SK-N-SH (cell line): ENCODE measurements around the gene LATS2. TPM values are rescaled to one million over a fixed set of nuclear protein-coding genes. Genes with fewer than 3 reads are reported as not detected.
A peak's percentile ranks its signal among the peaks of the same experiment; 100 is the strongest.

Source experiments
- CTCF ChIA-PET: fragments of 300-600, 350-600 bp; formaldehyde crosslinking; extraction: SDS; loops from one replicate; lab custom pipeline; 2021; lab: Yijun Ruan, JAX
- POLR2A ChIA-PET: fragments of 350-600 bp; sonication (Branson Sonifier 250); formaldehyde crosslinking; extraction: SDS; loops from one replicate; lab custom pipeline; 2020; ENCODE audit warnings: antibody characterized with exemption, inconsistent platforms; lab: Yijun Ruan, JAX
- DNase-seq: peaks from one replicate; pipeline ENCODE4 v3.0.0; 2012
- H2AFZ ChIP-seq: fragments of 200-600 bp; sonication (generic); 2 replicates; pipeline ENCODE4 v1.8.1; 2016; ENCODE audit warnings: antibody characterized with exemption, mild to moderate bottlenecking, low read depth
- H3F3A ChIP-seq: fragments of 200-600 bp; sonication (generic); replicated peaks from 2 replicates; pipeline ENCODE3; 2016; ENCODE audit warnings: antibody characterized with exemption, mild to moderate bottlenecking; ENCODE audit not compliant: insufficient read depth
- H3K27ac ChIP-seq, 2 experiments: fragments of 200-500 bp in 1 of 2; fragments of 200-600 bp in 1 of 2; sonication (Bioruptor generic) in 1 of 2; sonication (generic), shearing (Covaris generic) in 1 of 2; 2 replicates each; pipeline versions ENCODE4 v1.5.1 to v1.6.1; 2014 to 2016; ENCODE audit warnings: low read depth in 2 of 2, inconsistent platforms in 1 of 2, low read length in 1 of 2, mild to moderate bottlenecking in 1 of 2, mixed read lengths in 1 of 2
- H3K27me3 ChIP-seq: fragments of 200-600 bp; sonication (generic), shearing (Covaris generic); 2 replicates; pipeline ENCODE4 v1.6.1; 2016; ENCODE audit warnings: mixed run types; ENCODE audit not compliant: insufficient read depth
- H3K36me3 ChIP-seq, 2 experiments: fragments of 200-500 bp in 1 of 2; fragments of 200-600 bp in 1 of 2; sonication (Bioruptor generic) in 1 of 2; sonication (generic) in 1 of 2; replicated peaks in 1 of 2; 2 replicates each; pipeline versions ENCODE3 to v1.5.1; 2014 to 2016; ENCODE audit warnings: low read length in 1 of 2, mild to moderate bottlenecking in 1 of 2; ENCODE audit not compliant: insufficient read depth in 2 of 2, control insufficient read depth in 1 of 2
- H3K4me1 ChIP-seq, 2 experiments: fragments of 200-500 bp in 1 of 2; fragments of 200-600 bp in 1 of 2; sonication (Bioruptor generic) in 1 of 2; sonication (generic), shearing (Covaris generic) in 1 of 2; 2 replicates each; pipeline versions ENCODE4 v1.5.1 to v1.6.1; 2014 to 2016; ENCODE audit warnings: low read depth in 1 of 2, low read length in 1 of 2, mixed run types in 1 of 2; ENCODE audit not compliant: insufficient read depth in 2 of 2, control insufficient read depth in 1 of 2
- H3K4me2 ChIP-seq: fragments of 200-600 bp; sonication (generic), shearing (Covaris generic); 2 replicates; pipeline ENCODE4 v1.6.1; 2017; ENCODE audit warnings: mixed run types
- H3K4me3 ChIP-seq, 2 experiments: fragments of 200-500 bp in 1 of 2; fragments of 200-600 bp in 1 of 2; sonication (Bioruptor generic) in 1 of 2; sonication (generic), shearing (Covaris generic) in 1 of 2; 2 replicates each; pipeline versions ENCODE4 v1.5.1 to v1.8.1; 2014 to 2016; ENCODE audit warnings: low read depth in 2 of 2, inconsistent platforms in 1 of 2, low read length in 1 of 2, mild to moderate bottlenecking in 1 of 2, mixed read lengths in 1 of 2, moderate library complexity in 1 of 2
- H3K79me2 ChIP-seq: fragments of 200-600 bp; sonication (generic); 2 replicates; pipeline ENCODE4 v1.8.1; 2017; ENCODE audit warnings: mild to moderate bottlenecking; ENCODE audit not compliant: insufficient read depth
- H3K9ac ChIP-seq: fragments of 200-600 bp; sonication (generic); 2 replicates; pipeline ENCODE4 v1.6.1; 2017; ENCODE audit warnings: mixed run types
- H3K9me2 ChIP-seq: fragments of 200-600 bp; sonication (generic); 2 replicates; pipeline ENCODE4 v1.6.1; 2017; ENCODE audit warnings: mixed run types
- H3K9me3 ChIP-seq: fragments of 200-600 bp; sonication (generic); 2 replicates; pipeline ENCODE4 v1.6.1; 2017; ENCODE audit warnings: mixed run types, mild to moderate bottlenecking, moderate library complexity
- H4K20me1 ChIP-seq: fragments of 200-600 bp; sonication (generic); 2 replicates; pipeline ENCODE4 v1.6.1; 2017; ENCODE audit warnings: mild to moderate bottlenecking, mixed run types; ENCODE audit not compliant: insufficient read depth
- CHD2 ChIP-seq: fragments of 150-350 bp; IDR thresholded peaks from 2 replicates; pipeline ENCODE4 v1.6.1; 2018; ENCODE audit warnings: low read length; ENCODE audit not compliant: partially characterized antibody
- EZH2phosphoT487 ChIP-seq: fragments of 200-600 bp; sonication (generic); IDR thresholded peaks from 2 replicates; pipeline ENCODE4 v1.6.1; 2017; ENCODE audit warnings: low read depth, mixed run types, mild to moderate bottlenecking, antibody characterized with exemption, moderate library complexity, borderline replicate concordance
- FOXM1 ChIP-seq: IDR thresholded peaks from 2 replicates; pipeline ENCODE4 v1.4.0; 2012; ENCODE audit warnings: low read depth, mild to moderate bottlenecking
- JUND ChIP-seq: IDR thresholded peaks from 2 replicates; pipeline ENCODE4 v1.4.0; 2012
- MEF2A ChIP-seq: IDR thresholded peaks from 2 replicates; pipeline ENCODE4 v1.4.0; 2012; ENCODE audit warnings: low read depth, borderline replicate concordance
- NRF1 ChIP-seq: IDR thresholded peaks from 2 replicates; pipeline ENCODE4 v1.6.1; 2012; ENCODE audit warnings: low read depth, mild to moderate bottlenecking, low read length
- RAD21 ChIP-seq: IDR thresholded peaks from 2 replicates; pipeline ENCODE4 v1.6.1; 2012; ENCODE audit warnings: mild to moderate bottlenecking, low read length
- RCOR1 ChIP-seq: fragments of 150-350 bp; IDR thresholded peaks from 2 replicates; pipeline ENCODE4 v1.6.1; 2017; ENCODE audit warnings: antibody characterized with exemption, low read length
- RFX5 ChIP-seq: IDR thresholded peaks from 2 replicates; pipeline ENCODE4 v1.6.1; 2012; ENCODE audit warnings: mild to moderate bottlenecking, improper control_type of control experiment, low read length
- RXRA ChIP-seq: IDR thresholded peaks from 2 replicates; pipeline ENCODE4 v1.4.0; 2012; ENCODE audit warnings: low read depth, mild to moderate bottlenecking, borderline replicate concordance
- SIN3A ChIP-seq: IDR thresholded peaks from 2 replicates; pipeline ENCODE4 v1.6.1; 2012; ENCODE audit warnings: low read depth, mild to moderate bottlenecking, low read length, moderate library complexity, borderline replicate concordance
- SMC3 ChIP-seq: IDR thresholded peaks from 2 replicates; pipeline ENCODE4 v1.6.1; 2012; ENCODE audit warnings: low read depth, low read length, improper control_type of control experiment
- TCF12 ChIP-seq: IDR thresholded peaks from 2 replicates; pipeline ENCODE4 v1.4.0; 2012
- WGBS: methylation state at CpG from one replicate; pipeline ENCODE4 v1.1.6; 2017; ENCODE audit warnings: low lambda C conversion rate; 5-methylcytosine and 5-hydroxymethylcytosine counted together
- polyA plus RNA-seq, 3 experiments: library from polyadenylated mRNA; depleted of rRNA; stranded (reverse); fragments of >200 nt; gene quantifications; 2 replicates each; pipeline ENCODE4 v1.2.3, GENCODE V29; 2012
- TF ChIP-seq, protein P1 (sequence below): IDR thresholded peaks from 2 replicates; pipeline ENCODE4 v1.4.0; 2012; ENCODE audit warnings: low read depth, borderline replicate concordance
- TF ChIP-seq, protein P2 (sequence below): IDR thresholded peaks from 2 replicates; pipeline ENCODE4 v1.4.0; 2012; ENCODE audit warnings: low read depth, borderline replicate concordance

Gene LATS2
- polyA plus RNA-seq, 1 of the 3 experiments (the other 2 are of a cell fraction) = 19.6 TPM

DNA sequence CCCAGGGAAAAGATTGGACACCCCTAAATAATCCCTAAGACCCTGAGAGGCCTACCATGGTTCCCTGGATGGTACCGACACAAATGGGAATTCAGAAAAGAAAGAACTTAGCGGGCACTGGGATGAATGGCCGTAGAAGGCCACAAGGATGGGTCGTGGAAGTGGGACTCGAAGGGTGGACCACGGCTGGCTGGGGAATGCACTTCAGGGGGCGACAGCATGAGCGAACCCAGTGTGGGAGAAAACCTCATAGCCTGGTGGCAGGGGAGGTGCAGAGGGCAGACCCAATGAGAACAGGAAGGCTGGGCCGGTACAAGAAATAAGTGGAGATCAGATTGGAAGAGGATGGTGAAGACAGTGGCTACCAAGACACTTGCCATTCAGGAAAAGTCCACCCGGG, 28.7 kb downstream of the LATS2 start:
- no peak overlapping the region for H2AFZ ChIP-seq
- WGBS = 82% methylated on average over 10 of the region's 10 CpGs
- H4K20me1 ChIP-seq = peaks cover 62% of the 10 kb centered on the region
- peak overlapping the region in 1 of 2 experiments; percentile 64; a peak in 1 of 4 replicates for H3K27ac ChIP-seq
- ChIA-PET POLR2A (no interaction called here), CTCF (no interaction called here)
- no peaks in the 10 kb centered on the region for H3K9me2 ChIP-seq
- TF ChIP-seq FOXM1 = no peak
- no peak for TF ChIP-seq SIN3A
- TF ChIP-seq RFX5 = no peak
- no peak for TF ChIP-seq EZH2phosphoT487
- peaks cover 0 to 29% of the 10 kb centered on the region in 2 experiments; a peak in 3 of 4 replicates for H3K4me1 ChIP-seq
- no peak overlapping the region for H3K4me3 ChIP-seq
- DNase-seq = no peak
- no peaks in the 10 kb centered on the region for H3K27me3 ChIP-seq
- 0 out of 2 replicates have a peak overlapping the region, but pooled peaks have one; percentile 59 for H3K4me2 ChIP-seq
- H3K79me2 ChIP-seq = peaks cover 100% of the 10 kb centered on the region
- no peaks in the 10 kb centered on the region for H3K9me3 ChIP-seq
- H3K36me3 ChIP-seq = peaks cover 0 to 13% of the 10 kb centered on the region in 2 experiments
- no peak overlapping the region for H3K9ac ChIP-seq
- peaks cover 6% of the 10 kb centered on the region for H3F3A ChIP-seq

DNA sequence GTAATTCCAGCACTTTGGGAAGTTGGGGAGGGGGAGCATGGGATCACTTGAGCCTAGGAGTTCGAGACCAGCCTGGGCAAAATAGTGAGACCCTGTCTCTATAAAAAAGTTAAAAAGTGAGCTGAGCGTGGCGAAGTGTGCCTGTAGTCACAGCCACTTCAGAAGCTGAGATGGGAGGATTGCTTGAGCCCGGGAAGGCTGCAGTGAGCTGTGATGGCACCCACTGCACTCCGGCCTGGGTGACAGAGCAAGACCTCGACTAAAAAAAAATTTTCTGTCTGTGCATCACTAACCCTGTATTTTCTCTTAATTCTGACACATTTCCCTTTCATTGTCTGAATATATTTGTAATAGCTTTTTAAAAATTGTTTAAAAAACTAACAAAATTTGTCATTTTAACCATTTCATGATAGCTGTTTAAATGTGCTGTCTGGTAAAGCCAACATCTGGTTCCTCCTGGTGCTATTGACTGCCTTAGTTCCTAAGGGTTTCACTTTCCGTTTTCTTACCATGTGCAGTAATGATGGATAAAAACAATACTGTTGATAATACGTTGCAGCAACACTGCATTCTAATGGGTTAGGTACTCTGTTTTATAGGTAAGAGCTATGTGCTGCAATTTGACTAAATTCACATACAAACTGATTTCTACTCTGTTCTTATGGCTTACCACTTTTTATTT, 29.7 kb downstream of the LATS2 start:
- TF ChIP-seq RXRA (no peak), CHD2 (no peak), RCOR1 (no peak), SMC3 (no peak), MEF2A (no peak), JUND (no peak), RAD21 (no peak), TCF12 (no peak), NRF1 (no peak)
- TF ChIP-seq, protein P1, sequence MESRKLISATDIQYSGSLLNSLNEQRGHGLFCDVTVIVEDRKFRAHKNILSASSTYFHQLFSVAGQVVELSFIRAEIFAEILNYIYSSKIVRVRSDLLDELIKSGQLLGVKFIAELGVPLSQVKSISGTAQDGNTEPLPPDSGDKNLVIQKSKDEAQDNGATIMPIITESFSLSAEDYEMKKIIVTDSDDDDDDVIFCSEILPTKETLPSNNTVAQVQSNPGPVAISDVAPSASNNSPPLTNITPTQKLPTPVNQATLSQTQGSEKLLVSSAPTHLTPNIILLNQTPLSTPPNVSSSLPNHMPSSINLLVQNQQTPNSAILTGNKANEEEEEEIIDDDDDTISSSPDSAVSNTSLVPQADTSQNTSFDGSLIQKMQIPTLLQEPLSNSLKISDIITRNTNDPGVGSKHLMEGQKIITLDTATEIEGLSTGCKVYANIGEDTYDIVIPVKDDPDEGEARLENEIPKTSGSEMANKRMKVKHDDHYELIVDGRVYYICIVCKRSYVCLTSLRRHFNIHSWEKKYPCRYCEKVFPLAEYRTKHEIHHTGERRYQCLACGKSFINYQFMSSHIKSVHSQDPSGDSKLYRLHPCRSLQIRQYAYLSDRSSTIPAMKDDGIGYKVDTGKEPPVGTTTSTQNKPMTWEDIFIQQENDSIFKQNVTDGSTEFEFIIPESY = no peak
- TF ChIP-seq, protein P2, sequence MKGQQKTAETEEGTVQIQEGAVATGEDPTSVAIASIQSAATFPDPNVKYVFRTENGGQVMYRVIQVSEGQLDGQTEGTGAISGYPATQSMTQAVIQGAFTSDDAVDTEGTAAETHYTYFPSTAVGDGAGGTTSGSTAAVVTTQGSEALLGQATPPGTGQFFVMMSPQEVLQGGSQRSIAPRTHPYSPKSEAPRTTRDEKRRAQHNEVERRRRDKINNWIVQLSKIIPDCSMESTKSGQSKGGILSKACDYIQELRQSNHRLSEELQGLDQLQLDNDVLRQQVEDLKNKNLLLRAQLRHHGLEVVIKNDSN = no peak
- TF ChIP-seq, all 33 proteins: peak for 0
- peaks cover 0 to 10% of the 10 kb centered on the region in 2 experiments for H3K36me3 ChIP-seq
- H3K4me1 ChIP-seq = peaks cover 0 to 29% of the 10 kb centered on the region in 2 experiments; a peak in 3 of 4 replicates
- H3K4me3 ChIP-seq = no peak overlapping the region
- no peak overlapping the region for H2AFZ ChIP-seq
- no peaks in the 10 kb centered on the region for H3K27me3 ChIP-seq
- H3K27ac ChIP-seq = peak overlapping the region in 1 of 2 experiments; percentile 37; a peak in 2 of 4 replicates
- H3K9me3 ChIP-seq = no peaks in the 10 kb centered on the region
- peak overlapping the region; percentile 9; the same call in 1 of the 2 replicates for H3K9ac ChIP-seq
- DNase-seq = no peak
- H3F3A ChIP-seq = peaks cover 6% of the 10 kb centered on the region
- CTCF ChIA-PET = no interaction called here
- H3K79me2 ChIP-seq = peaks cover 100% of the 10 kb centered on the region
- peaks cover 53% of the 10 kb centered on the region for H4K20me1 ChIP-seq
- no peaks in the 10 kb centered on the region for H3K9me2 ChIP-seq
- POLR2A ChIA-PET = no interaction called here
- 75% methylated on average over 8 of the region's 8 CpGs for WGBS
- 0 out of 2 replicates have a peak overlapping the region, but pooled peaks have one; percentile 59 for H3K4me2 ChIP-seq
